Osteoblast (primary cell): Measurements from ENCODE around the gene C2CD3. TPM values are rescaled to one million over a fixed set of nuclear protein-coding genes. Genes with fewer than 3 reads are reported as not detected.

Experiments
- DNase-seq: peaks from one replicate; pipeline ENCODE4 v3.0.0; 2011; ENCODE audit warnings: low spot score, mixed read lengths; ENCODE audit not compliant: insufficient read length; ENCODE audit errors: missing footprints
- H2AFZ ChIP-seq: 2 replicates; pipeline ENCODE4 v1.6.0; 2011; ENCODE audit warnings: mild to moderate bottlenecking, low read length
- H3K27ac ChIP-seq: 2 replicates; pipeline ENCODE4 v1.5.1; 2011; ENCODE audit warnings: mild to moderate bottlenecking, low read depth, low read length, moderate library complexity
- H3K27me3 ChIP-seq: 2 replicates; pipeline ENCODE4 v1.6.0; 2012; ENCODE audit warnings: mild to moderate bottlenecking, control low read depth, inconsistent platforms, low read length, moderate library complexity; ENCODE audit not compliant: insufficient read depth
- H3K36me3 ChIP-seq: 2 replicates; pipeline ENCODE4 v1.5.1; 2011; ENCODE audit warnings: mild to moderate bottlenecking, low read length, control low read depth, moderate library complexity; ENCODE audit not compliant: insufficient read depth
- H3K4me1 ChIP-seq: 2 replicates; pipeline ENCODE4 v1.5.1; 2011; ENCODE audit warnings: mild to moderate bottlenecking, low read length, control low read depth, moderate library complexity; ENCODE audit not compliant: insufficient read depth
- H3K4me2 ChIP-seq: 2 replicates; pipeline ENCODE4 v1.6.0; 2011; ENCODE audit warnings: mild to moderate bottlenecking, low read length; ENCODE audit not compliant: insufficient read depth
- H3K4me3 ChIP-seq: fragments of 200-600 bp; sonication (generic); 3 replicates; pipeline ENCODE4 v1.5.1; 2012; ENCODE audit warnings: mild to moderate bottlenecking, low read length, inconsistent platforms; ENCODE audit not compliant: insufficient read depth
- H3K79me2 ChIP-seq: 2 replicates; pipeline ENCODE4 v1.6.0; 2012; ENCODE audit warnings: mild to moderate bottlenecking, low read length, control low read depth, inconsistent platforms; ENCODE audit not compliant: insufficient read depth
- H3K9me3 ChIP-seq: 2 replicates; pipeline ENCODE4 v1.5.1; 2011; ENCODE audit warnings: low read depth, low read length, control low read depth
- H4K20me1 ChIP-seq: 2 replicates; pipeline ENCODE4 v1.6.0; 2012; ENCODE audit warnings: mild to moderate bottlenecking, low read length, control low read depth; ENCODE audit not compliant: insufficient read depth
- CTCF ChIP-seq: IDR thresholded peaks from 2 replicates; pipeline ENCODE4 v1.5.1; 2011; ENCODE audit warnings: mild to moderate bottlenecking, low read depth, low read length, moderate library complexity; ENCODE audit errors: extremely low read depth
- total RNA-seq: library from RNA; depleted of rRNA; stranded (reverse); fragments of >200 nt; gene quantifications from 2 replicates; pipeline ENCODE4 v1.2.3, GENCODE V29; 2012

Gene C2CD3
- total RNA-seq, 1 donor, result 14.1 TPM

- Histone ChIP-seq H3K9me3 (no peaks in the 10 kb centered on the region), H3K4me3 (no peak overlapping the region), H3K27ac (no peak overlapping the region), H3K4me1 (peaks cover 6% of the 10 kb centered on the region), H2AFZ (no peak overlapping the region), H3K79me2 (no peaks in the 10 kb centered on the region), H3K4me2 (no peak overlapping the region), H4K20me1 (no peaks in the 10 kb centered on the region), H3K27me3 (no peaks in the 10 kb centered on the region), H3K36me3 (peaks cover 5% of the 10 kb centered on the region)
- TF ChIP-seq CTCF, result no peak
- no peak for DNase-seq
These were observed 161.0 kb downstream of the C2CD3 start for GRCh38 chr11:74009675-74010305.

- Histone ChIP-seq H3K4me1 (peaks cover 6% of the 10 kb centered on the region), H3K27ac (no peak overlapping the region), H3K36me3 (peaks cover 5% of the 10 kb centered on the region), H2AFZ (no peak overlapping the region), H3K27me3 (no peaks in the 10 kb centered on the region), H3K9me3 (no peaks in the 10 kb centered on the region), H3K79me2 (no peaks in the 10 kb centered on the region), H3K4me2 (no peak overlapping the region), H4K20me1 (no peaks in the 10 kb centered on the region), H3K4me3 (no peak overlapping the region)
- DNase-seq, result no peak
- no peak for TF ChIP-seq CTCF
These were observed 161.6 kb downstream of the C2CD3 start for GRCh38 chr11:74009230-74009547.

- Histone ChIP-seq H2AFZ (no peak within 1 kb of the TSS), H3K4me2 (no peak within 1 kb of the TSS), H3K9me3 (no peaks in the 10 kb centered on the region), H3K4me3 (no peak within 1 kb of the TSS), H3K4me1 (peaks cover 6% of the 10 kb centered on the region), H3K27ac (no peak within 1 kb of the TSS), H3K36me3 (peaks cover 5% of the 10 kb centered on the region), H3K27me3 (no peaks in the 10 kb centered on the region), H3K79me2 (no peaks in the 10 kb centered on the region), H4K20me1 (no peaks in the 10 kb centered on the region)
- no peak for DNase-seq
- no peak for TF ChIP-seq CTCF
These were observed 162.2 kb downstream of the C2CD3 start, which contains the start of gene UCP3 for GRCh38 chr11:74008373-74009229. UCP3 (minus strand) TSS chr11:74009085; CDS start chr11:74007042, 2,043 bp downstream.

- H2AFZ ChIP-seq, result no peak overlapping the region
- H3K9me3 ChIP-seq, result no peaks in the 10 kb centered on the region
- H3K4me3 ChIP-seq, result no peak overlapping the region
- no peaks in the 10 kb centered on the region for H3K79me2 ChIP-seq
- peaks cover 6% of the 10 kb centered on the region for H3K4me1 ChIP-seq
- no peak overlapping the region for H3K27ac ChIP-seq
- TF ChIP-seq CTCF, result no peak
- H4K20me1 ChIP-seq, result no peaks in the 10 kb centered on the region
- no peak for DNase-seq
- H3K4me2 ChIP-seq, result no peak overlapping the region
- H3K36me3 ChIP-seq, result peaks cover 5% of the 10 kb centered on the region
- H3K27me3 ChIP-seq, result no peaks in the 10 kb centered on the region
These were observed 163.0 kb downstream of the C2CD3 start for GRCh38 chr11:74007691-74008372.
